H1 (cell line): ENCODE data around the gene COPA.

Source experiments
- CBX5 ChIP-seq: fragments of 300-800, 300-1000 bp; sonication (generic); IDR thresholded peaks from 2 replicates; pipeline ENCODE4 v1.7.1; 2016; ENCODE audit warnings: antibody characterized with exemption, low read length, low read depth
- CTCF ChIP-seq, 3 experiments: IDR thresholded peaks; 1 replicate in 2 of 3; 2 replicates in 1 of 3; pipeline versions ENCODE4 v1.5.1 to v1.6.1; 2011; ENCODE audit warnings: low read length in 3 of 3, mild to moderate bottlenecking in 3 of 3, inconsistent platforms in 2 of 3, low read depth in 1 of 3, moderate library complexity in 1 of 3; ENCODE audit not compliant: insufficient read depth in 1 of 3; ENCODE audit errors: control extremely low read depth in 1 of 3
- GTF2F1 ChIP-seq: IDR thresholded peaks from 2 replicates; pipeline ENCODE4 v1.6.1; 2012; ENCODE audit warnings: low read depth, low read length, improper control_type of control experiment, borderline replicate concordance
- JUN ChIP-seq: IDR thresholded peaks from 2 replicates; pipeline ENCODE4 v1.6.1; 2011; ENCODE audit warnings: low read depth, mild to moderate bottlenecking, improper control_type of control experiment, low read length
- SIN3A ChIP-seq, 2 experiments: IDR thresholded peaks in 1 of 2; conservative IDR thresholded peaks in 1 of 2; 2 replicates each; pipeline ENCODE4 v1.6.1; 2011 to 2012; ENCODE audit warnings: low read length in 2 of 2, improper control_type of control experiment in 1 of 2, low read depth in 1 of 2, mild to moderate bottlenecking in 1 of 2
- USF2 ChIP-seq: IDR thresholded peaks from 2 replicates; pipeline ENCODE4 v1.6.1; 2011; ENCODE audit warnings: low read length, improper control_type of control experiment
- TF ChIP-seq, protein P1 (sequence below): IDR thresholded peaks from 2 replicates; pipeline ENCODE4 v1.6.1; 2012; ENCODE audit warnings: low read length, inconsistent platforms

DNA sequence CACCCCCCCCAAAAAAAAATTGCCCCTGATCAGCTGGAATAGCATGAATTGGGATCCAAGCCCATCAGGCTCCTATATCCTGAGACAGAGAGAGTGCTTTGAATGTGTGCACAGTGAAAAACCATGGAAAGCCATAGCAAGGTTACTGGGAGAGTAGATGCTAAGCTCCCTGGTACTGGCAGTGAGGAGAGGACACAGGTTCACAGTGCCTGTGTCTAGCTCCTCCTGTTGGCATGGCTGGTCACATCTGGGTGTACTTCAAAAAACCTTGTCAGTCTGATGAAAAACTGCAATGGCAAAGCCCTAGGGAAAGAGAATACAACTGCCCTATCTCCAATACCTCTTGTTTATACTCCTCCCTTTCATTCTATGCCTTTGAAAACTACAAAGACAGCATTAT lies 12.9 kb downstream of the COPA start:
- TF ChIP-seq CBX5 (no peak), CTCF (IDR thresholded peaks at IDR 0.05; ENCODE audit: control extremely low read depth in 1 of 3, insufficient read depth in 1 of 3, low read depth in 1 of 3, low read length in 3 of 3) (no peak), SIN3A (conservative IDR thresholded peaks at IDR 0.05 in 1 of 2, IDR thresholded peaks at IDR 0.05 in 1 of 2; ENCODE audit: low read depth in 1 of 2, low read length in 2 of 2) (no peak), JUN (no peak), GTF2F1 (no peak), USF2 (no peak)
- TF ChIP-seq, protein P1, sequence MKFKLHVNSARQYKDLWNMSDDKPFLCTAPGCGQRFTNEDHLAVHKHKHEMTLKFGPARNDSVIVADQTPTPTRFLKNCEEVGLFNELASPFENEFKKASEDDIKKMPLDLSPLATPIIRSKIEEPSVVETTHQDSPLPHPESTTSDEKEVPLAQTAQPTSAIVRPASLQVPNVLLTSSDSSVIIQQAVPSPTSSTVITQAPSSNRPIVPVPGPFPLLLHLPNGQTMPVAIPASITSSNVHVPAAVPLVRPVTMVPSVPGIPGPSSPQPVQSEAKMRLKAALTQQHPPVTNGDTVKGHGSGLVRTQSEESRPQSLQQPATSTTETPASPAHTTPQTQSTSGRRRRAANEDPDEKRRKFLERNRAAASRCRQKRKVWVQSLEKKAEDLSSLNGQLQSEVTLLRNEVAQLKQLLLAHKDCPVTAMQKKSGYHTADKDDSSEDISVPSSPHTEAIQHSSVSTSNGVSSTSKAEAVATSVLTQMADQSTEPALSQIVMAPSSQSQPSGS = no peak
